Trophoblast cell (in vitro differentiated cells and primary cell): ENCODE results near the gene LHFPL2. TPM values are rescaled to one million over a fixed set of nuclear protein-coding genes. Genes with fewer than 3 reads are reported as not detected.
"Not testable (repeated sequence)": the region's sequence is repeated elsewhere in the genome, so short reads cannot be mapped to it uniquely, and the experiment has no call there.

Experiments used
- DNase-seq, 2 donors: peaks; one replicate each; pipeline ENCODE4 v3.0.0-alpha.2; 2016
- H2AFZ ChIP-seq: 2 replicates; pipeline ENCODE4 v1.6.1; 2013; ENCODE audit warnings: low read length, moderate library complexity, mild to moderate bottlenecking; ENCODE audit not compliant: insufficient read depth, poor library complexity
- H2AK5ac ChIP-seq: 2 replicates; pipeline ENCODE4 v1.6.1; 2013; ENCODE audit warnings: mild to moderate bottlenecking, low read length
- H2BK120ac ChIP-seq: 2 replicates; pipeline ENCODE4 v1.6.1; 2013; ENCODE audit warnings: low read length, mild to moderate bottlenecking, moderate library complexity; ENCODE audit not compliant: insufficient read depth, poor library complexity
- H2BK12ac ChIP-seq: 2 replicates; pipeline ENCODE4 v1.6.1; 2013; ENCODE audit warnings: mild to moderate bottlenecking, low read length, moderate library complexity
- H2BK5ac ChIP-seq: 2 replicates; pipeline ENCODE4 v1.6.1; 2013; ENCODE audit warnings: low read length, low read depth, moderate library complexity, mild to moderate bottlenecking; ENCODE audit not compliant: poor library complexity
- H3K14ac ChIP-seq: 2 replicates; pipeline ENCODE4 v1.6.1; 2013; ENCODE audit warnings: mild to moderate bottlenecking, low read length
- H3K18ac ChIP-seq: 2 replicates; pipeline ENCODE4 v1.6.1; 2013; ENCODE audit warnings: mild to moderate bottlenecking, low read length
- H3K23ac ChIP-seq: 2 replicates; pipeline ENCODE4 v1.6.1; 2013; ENCODE audit warnings: low read length
- H3K27ac ChIP-seq: 2 replicates; pipeline ENCODE4 v1.5.1; 2013; ENCODE audit warnings: low read depth, mild to moderate bottlenecking, inconsistent platforms, low read length, moderate library complexity
- H3K27me3 ChIP-seq: 2 replicates; pipeline ENCODE4 v1.6.1; 2013; ENCODE audit warnings: inconsistent platforms, mild to moderate bottlenecking, low read length, moderate library complexity; ENCODE audit not compliant: insufficient read depth
- H3K36me3 ChIP-seq, 2 experiments: 1 replicate in 1 of 2; 2 replicates in 1 of 2; pipeline ENCODE4 v1.6.1; 2013; ENCODE audit warnings: low read length in 2 of 2, mild to moderate bottlenecking in 2 of 2, moderate library complexity in 1 of 2; ENCODE audit not compliant: insufficient read depth in 2 of 2, control insufficient read depth in 1 of 2
- H3K4ac ChIP-seq: 2 replicates; pipeline ENCODE4 v1.6.1; 2013; ENCODE audit warnings: low read depth, mild to moderate bottlenecking, low read length, moderate library complexity
- H3K4me1 ChIP-seq, 2 experiments: 1 replicate in 1 of 2; 2 replicates in 1 of 2; pipeline ENCODE4 v1.6.1; 2013; ENCODE audit warnings: low read length in 2 of 2, mild to moderate bottlenecking in 2 of 2, moderate library complexity in 1 of 2; ENCODE audit not compliant: insufficient read depth in 2 of 2, control insufficient read depth in 1 of 2
- H3K4me2 ChIP-seq: 2 replicates; pipeline ENCODE4 v1.6.1; 2013; ENCODE audit warnings: inconsistent platforms, mild to moderate bottlenecking, low read length, moderate library complexity
- H3K4me3 ChIP-seq: 2 replicates; pipeline ENCODE4 v1.5.1; 2013; ENCODE audit warnings: mild to moderate bottlenecking, low read depth, low read length, inconsistent platforms
- H3K79me1 ChIP-seq: one replicate; pipeline ENCODE4 v1.6.1; 2013; ENCODE audit warnings: low read length
- H3K79me2 ChIP-seq: 2 replicates; pipeline ENCODE4 v1.6.1; 2013; ENCODE audit warnings: low read length, mild to moderate bottlenecking; ENCODE audit not compliant: control insufficient read depth, insufficient read depth, poor library complexity
- H3K9ac ChIP-seq: 2 replicates; pipeline ENCODE4 v1.6.1; 2013; ENCODE audit warnings: mild to moderate bottlenecking, low read length
- H3K9me3 ChIP-seq: 2 replicates; pipeline ENCODE4 v1.6.1; 2013; ENCODE audit warnings: low read depth, mild to moderate bottlenecking, control low read depth, inconsistent platforms, low read length; ENCODE audit not compliant: insufficient read depth
- H4K12ac ChIP-seq: 2 replicates; pipeline ENCODE4 v1.6.1; 2013; ENCODE audit warnings: low read depth, mild to moderate bottlenecking, low read length, moderate library complexity
- H4K8ac ChIP-seq: 2 replicates; pipeline ENCODE4 v1.6.1; 2013; ENCODE audit warnings: low read depth, mild to moderate bottlenecking, low read length, moderate library complexity
- H4K91ac ChIP-seq: one replicate; pipeline ENCODE4 v1.6.1; 2013; ENCODE audit warnings: low read depth, mild to moderate bottlenecking, low read length, moderate library complexity
- WGBS: extraction: QIAGEN DNeasy Blood & Tissue Kit; methylation state at CpG from one replicate; pipeline ENCODE4 v1.1.7; 2013; ENCODE audit warnings: missing lambda C conversion rate; ENCODE audit not compliant: insufficient read length, insufficient coverage; ENCODE audit errors: extremely low coverage; 5-methylcytosine and 5-hydroxymethylcytosine counted together
- polyA plus RNA-seq: library from polyadenylated mRNA; stranded (reverse); fragments of 200-250 nt; gene quantifications from 2 replicates; pipeline ENCODE4 v1.2.3, GENCODE V29; 2013

The LHFPL2 gene
- polyA plus RNA-seq, result 27.9 and 29.1 TPM in 2 replicates

GRCh38 chr5:78648359-78649210 lies at the start of gene LHFPL2:
LHFPL2 (minus strand) TSS chr5:78648772; CDS start chr5:78510213, 138,559 bp downstream.
- Histone ChIP-seq H4K8ac (peak within 1 kb of the TSS; percentile 95), H2AFZ (peak within 1 kb of the TSS; percentile 78), H3K4me1 (peaks cover 16 to 19% of the 10 kb centered on the region in 2 experiments), H3K4ac (peak within 1 kb of the TSS; percentile 94), H2BK120ac (peak within 1 kb of the TSS; percentile 90), H3K18ac (peak within 1 kb of the TSS; percentile 99), H2BK12ac (peak within 1 kb of the TSS; percentile 69), H4K12ac (peak within 1 kb of the TSS; percentile 94), H3K23ac (no peak within 1 kb of the TSS), H3K27ac (peak within 1 kb of the TSS; percentile 96), H2AK5ac (no peak within 1 kb of the TSS), H3K79me1 (peaks cover 22% of the 10 kb centered on the region), H3K14ac (peak within 1 kb of the TSS; percentile 92), H3K9ac (peak within 1 kb of the TSS; percentile 91), H3K27me3 (no peaks in the 10 kb centered on the region), H3K36me3 (no peaks in the 10 kb centered on the region), H2BK5ac (peak within 1 kb of the TSS; percentile 94), H3K79me2 (peaks cover 20% of the 10 kb centered on the region), H3K4me2 (peak within 1 kb of the TSS; percentile 94), H3K9me3 (no peaks in the 10 kb centered on the region), H3K4me3 (peak within 1 kb of the TSS; percentile 91), H4K91ac (peak within 1 kb of the TSS; percentile 94)
- peak; percentile 62 to 77 for DNase-seq
- no CpG with 5 or more reads among the region's 112 CpGs for WGBS

DNA sequence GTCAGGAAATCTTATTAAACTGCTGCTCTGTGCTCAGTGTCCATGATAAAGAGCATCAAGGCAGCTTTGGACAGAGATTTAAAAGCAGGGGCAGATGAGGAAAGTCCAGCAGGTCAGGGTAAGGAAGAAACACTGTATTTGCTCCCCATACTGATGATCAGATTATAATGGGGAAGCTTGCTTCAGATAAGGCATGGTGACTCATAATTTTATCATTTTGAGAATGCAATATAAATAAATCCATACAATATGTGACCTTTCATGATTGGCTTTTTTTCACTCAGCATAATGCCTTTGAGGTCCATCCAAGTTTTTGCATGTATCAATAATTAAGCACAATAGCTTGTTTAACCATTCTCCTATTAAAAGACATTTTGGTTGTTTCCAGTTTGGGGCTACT lies 48.1 kb upstream of the LHFPL2 start:
- no peak overlapping the region for H2BK5ac ChIP-seq
- H3K4me2 ChIP-seq, result no peak overlapping the region
- H3K4ac ChIP-seq, result no peak overlapping the region
- no peak overlapping the region for H2AK5ac ChIP-seq
- DNase-seq, result no peak
- H2AFZ ChIP-seq, result no peak overlapping the region
- no peak overlapping the region for H2BK120ac ChIP-seq
- H2BK12ac ChIP-seq, result no peak overlapping the region
- no peak overlapping the region for H4K91ac ChIP-seq
- H3K18ac ChIP-seq, result no peak overlapping the region
- H3K9ac ChIP-seq, result no peak overlapping the region
- no peaks in the 10 kb centered on the region for H3K27me3 ChIP-seq
- H3K23ac ChIP-seq, result no peak overlapping the region
- H3K27ac ChIP-seq, result no peak overlapping the region
- H3K4me1 ChIP-seq, result peaks cover 6 to 11% of the 10 kb centered on the region in 2 experiments
- H4K12ac ChIP-seq, result no peak overlapping the region
- H4K8ac ChIP-seq, result no peak overlapping the region
- H3K79me2 ChIP-seq, result peaks cover 2% of the 10 kb centered on the region
- H3K14ac ChIP-seq, result no peak overlapping the region
- no peaks in the 10 kb centered on the region for H3K36me3 ChIP-seq
- peaks cover 9% of the 10 kb centered on the region for H3K79me1 ChIP-seq
- H3K9me3 ChIP-seq, result peaks cover 2% of the 10 kb centered on the region
- no peak overlapping the region for H3K4me3 ChIP-seq

- H3K4me2 ChIP-seq, H2BK5ac ChIP-seq, H3K14ac ChIP-seq, H3K27me3 ChIP-seq, H3K9ac ChIP-seq, H4K12ac ChIP-seq, H3K23ac ChIP-seq, H3K4ac ChIP-seq, H3K4me3 ChIP-seq, H4K91ac ChIP-seq, H3K36me3 ChIP-seq, H2AFZ ChIP-seq, H3K27ac ChIP-seq, H3K79me2 ChIP-seq, H3K18ac ChIP-seq, H4K8ac ChIP-seq, H3K9me3 ChIP-seq, H2AK5ac ChIP-seq, H3K79me1 ChIP-seq, DNase-seq, H2BK12ac ChIP-seq, H2BK120ac ChIP-seq: not testable (repeated sequence)
- peaks cover 6 to 11% of the 10 kb centered on the region in 2 experiments for H3K4me1 ChIP-seq
- WGBS, result no CpG with 5 or more reads among the region's 4 CpGs
Observed at GRCh38 chr5:78696052-78696451, 47.5 kb upstream of the LHFPL2 start.

DNA sequence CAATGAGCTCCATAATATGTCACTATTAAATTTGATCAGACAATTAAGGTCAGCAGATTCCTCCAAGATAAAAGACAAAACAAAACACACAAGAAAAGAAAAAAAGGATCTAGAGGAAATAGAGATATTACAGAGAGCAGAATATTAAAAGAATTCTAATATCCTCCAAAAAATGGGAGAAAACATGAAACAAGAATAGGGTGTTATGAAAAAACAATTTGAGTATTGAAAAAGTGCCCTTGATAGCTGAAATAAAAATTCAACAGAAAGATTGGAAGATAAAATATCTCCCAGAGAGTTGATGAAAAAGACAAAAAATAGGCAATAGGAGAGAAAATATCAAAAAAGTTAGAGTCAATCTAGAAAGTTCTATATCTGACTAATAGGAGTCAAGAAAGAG lies 44.8 kb upstream of the LHFPL2 start:
- no peak overlapping the region for H3K4me2 ChIP-seq
- no peak overlapping the region for H3K9ac ChIP-seq
- no peak overlapping the region for H2AFZ ChIP-seq
- H3K9me3 ChIP-seq, result peaks cover 2% of the 10 kb centered on the region
- no peak overlapping the region for H3K27ac ChIP-seq
- H2BK120ac ChIP-seq, result no peak overlapping the region
- no peak overlapping the region for H2BK5ac ChIP-seq
- H3K4ac ChIP-seq, result no peak overlapping the region
- no peaks in the 10 kb centered on the region for H3K79me2 ChIP-seq
- no peak overlapping the region for H4K12ac ChIP-seq
- H2BK12ac ChIP-seq, result no peak overlapping the region
- H3K4me1 ChIP-seq, result peaks cover 0 to 2% of the 10 kb centered on the region in 2 experiments
- H3K18ac ChIP-seq, result no peak overlapping the region
- no peak for DNase-seq
- H4K91ac ChIP-seq, result no peak overlapping the region
- no peaks in the 10 kb centered on the region for H3K79me1 ChIP-seq
- no peaks in the 10 kb centered on the region for H3K36me3 ChIP-seq
- H3K27me3 ChIP-seq, result no peaks in the 10 kb centered on the region
- no peak overlapping the region for H3K14ac ChIP-seq
- no peak overlapping the region for H3K4me3 ChIP-seq
- H2AK5ac ChIP-seq, result no peak overlapping the region
- no peak overlapping the region for H4K8ac ChIP-seq
- no peak overlapping the region for H3K23ac ChIP-seq
